Liver (tissue), 5 donors: ENCODE measurements around the gene SERHL2. TPM values are rescaled to one million over a fixed set of nuclear protein-coding genes. Genes with fewer than 3 reads are reported as not detected.

ENCODE experiments used
- polyA plus RNA-seq, 2 donors: library from polyadenylated mRNA; stranded (reverse) in 1 of 2; unstranded in 1 of 2; fragments of 200-250 nt in 1 of 2; fragments of >200 nt in 1 of 2; fragmentation: Nextera tagmentation in 1 of 2; extraction: Ambion mirVana in 1 of 2; gene quantifications; one replicate each; pipeline versions ENCODE4 v1.2.1 to v1.2.3, GENCODE V29; 2013 to 2015
- small RNA-seq: library from RNA; depleted of rRNA; stranded (forward); fragments of <200 nt; gene quantifications from one replicate; pipeline ENCODE3, GENCODE V24; 2014
- total RNA-seq, 2 donors: library from RNA; depleted of rRNA; stranded (reverse); fragments of >200 nt; gene quantifications; one replicate each; pipeline ENCODE4 v1.2.3, GENCODE V29; 2014
- donor health status: healthy.
- donor health status: healthy.
- donor health status: healthy.

SERHL2 gene
- total and polyA plus RNA-seq, 4 donors, result 0.51 to 1.6 (median 0.69) TPM

Small RNA genes lying within 50 kb of the gene (small RNA-seq; reads per million reads assigned to genes)
- gene RN7SKP80 (0.20 reads per million), gene RNU6-513P (not detected)

Other genes starting within 250 kb of the SERHL2 start
- gene NFAM1, start 121.6 kb upstream of the SERHL2 start, total RNA-seq, result 1 to 10 TPM; 3.5 to 3.8 TPM
- 1 to 10 TPM in 1 of 2 donors, under 1 TPM in 1; 0.36 to 1.7 TPM for gene NFAM1, start 121.6 kb upstream of the SERHL2 start, polyA plus RNA-seq
- 10 to 100 TPM in 1 of 2 donors, 1 to 10 TPM in 1; 9.9 to 12.1 TPM for gene RRP7A, start 34.2 kb upstream of the SERHL2 start, total RNA-seq
- gene RRP7A, start 34.2 kb upstream of the SERHL2 start, polyA plus RNA-seq, result 10 to 100 TPM in 1 of 2 donors, 1 to 10 TPM in 1; 8.6 to 10.7 TPM
- gene POLDIP3, start 60.9 kb downstream of the SERHL2 start, total RNA-seq, result 10 to 100 TPM; 18.1 to 22.5 TPM
- 10 to 100 TPM; 14.6 to 18.0 TPM for gene POLDIP3, start 60.9 kb downstream of the SERHL2 start, polyA plus RNA-seq
- gene ATP5MGL, start 86.6 kb downstream of the SERHL2 start, total RNA-seq, result under 1 TPM in 1 of 2 donors, not detected in 1; 0.84 TPM
- gene ATP5MGL, start 86.6 kb downstream of the SERHL2 start, polyA plus RNA-seq, result 1 to 10 TPM in 1 of 2 donors, not detected in 1; 1.1 TPM
- 10 to 100 TPM; 49.4 to 71.1 TPM for gene CYB5R3, start 95.4 kb downstream of the SERHL2 start, total RNA-seq
- 100 to 1,000 TPM; 197 to 210 TPM for gene CYB5R3, start 95.4 kb downstream of the SERHL2 start, polyA plus RNA-seq
- gene A4GALT, start 166.9 kb downstream of the SERHL2 start, total RNA-seq, result 1 to 10 TPM; 2.3 to 8.2 TPM
- 1 to 10 TPM; 1.6 to 1.8 TPM for gene A4GALT, start 166.9 kb downstream of the SERHL2 start, polyA plus RNA-seq